Fibroblast of skin of back (primary cell): Measurements from ENCODE around the gene CCNL2.
"Not testable (repeated sequence)": the region's sequence is repeated elsewhere in the genome, so short reads cannot be mapped to it uniquely, and the experiment has no call there.

Experiments
- DNase-seq: peaks from one replicate; pipeline ENCODE4 v3.0.0-alpha.2; 2013

CCNL2 gene

DNA sequence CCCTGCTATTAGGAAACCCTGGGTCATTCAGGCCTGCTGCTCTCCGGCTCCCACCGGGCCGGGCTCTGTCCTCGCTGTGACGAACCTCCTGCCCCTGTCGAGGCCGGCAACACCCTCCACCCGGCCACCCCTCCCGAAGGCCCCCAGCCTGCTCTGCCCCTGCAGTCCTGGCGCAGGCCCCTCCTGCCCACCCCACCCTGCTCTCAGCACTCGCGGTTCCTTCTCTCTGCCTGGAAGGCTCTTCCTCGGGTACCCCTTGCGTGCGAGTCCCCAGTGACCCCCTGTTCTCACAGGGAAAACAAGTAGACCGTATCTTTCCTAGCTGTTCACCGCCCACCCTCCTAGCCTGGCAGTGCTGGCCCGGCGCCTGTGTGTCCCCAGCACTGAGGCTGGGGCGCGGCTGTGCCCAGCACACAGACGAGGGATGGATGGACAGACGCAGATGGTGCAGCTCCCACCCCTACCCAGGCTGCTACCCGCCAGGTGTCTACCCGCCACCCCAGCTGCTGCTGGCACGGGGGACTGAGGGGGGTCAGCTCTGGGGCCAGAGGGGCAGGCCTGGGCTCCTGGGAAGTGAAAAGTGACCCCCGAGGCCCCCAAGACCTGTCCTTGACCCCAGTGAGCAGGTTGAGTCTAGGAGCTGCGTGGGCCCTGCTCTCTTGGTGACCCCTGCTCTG is 33.3 kb upstream of the CCNL2 start:
- no peak for DNase-seq

DNA sequence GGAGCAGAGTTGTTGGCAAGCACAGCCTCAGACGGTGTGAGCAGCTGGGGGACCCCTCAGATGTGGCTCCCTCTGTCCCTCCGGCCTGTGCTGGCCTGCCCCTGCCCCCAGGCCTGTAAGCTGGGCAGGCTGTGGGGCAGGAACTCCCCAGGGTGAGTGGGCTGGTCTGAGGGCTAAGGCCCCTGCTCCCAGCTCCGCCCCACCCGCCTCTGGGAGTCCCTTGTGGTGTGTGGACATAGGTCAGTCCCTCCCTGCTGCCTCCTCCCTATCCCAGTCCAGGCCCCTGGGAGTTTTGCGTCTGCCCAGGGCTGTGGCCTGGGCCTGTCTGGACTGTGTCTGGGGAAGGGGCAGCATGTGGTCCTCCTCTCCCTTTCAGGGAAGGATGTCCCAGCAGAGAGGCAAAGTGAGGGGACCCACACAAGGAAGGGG is 32.7 kb upstream of the CCNL2 start:
- DNase-seq = no peak

DNA sequence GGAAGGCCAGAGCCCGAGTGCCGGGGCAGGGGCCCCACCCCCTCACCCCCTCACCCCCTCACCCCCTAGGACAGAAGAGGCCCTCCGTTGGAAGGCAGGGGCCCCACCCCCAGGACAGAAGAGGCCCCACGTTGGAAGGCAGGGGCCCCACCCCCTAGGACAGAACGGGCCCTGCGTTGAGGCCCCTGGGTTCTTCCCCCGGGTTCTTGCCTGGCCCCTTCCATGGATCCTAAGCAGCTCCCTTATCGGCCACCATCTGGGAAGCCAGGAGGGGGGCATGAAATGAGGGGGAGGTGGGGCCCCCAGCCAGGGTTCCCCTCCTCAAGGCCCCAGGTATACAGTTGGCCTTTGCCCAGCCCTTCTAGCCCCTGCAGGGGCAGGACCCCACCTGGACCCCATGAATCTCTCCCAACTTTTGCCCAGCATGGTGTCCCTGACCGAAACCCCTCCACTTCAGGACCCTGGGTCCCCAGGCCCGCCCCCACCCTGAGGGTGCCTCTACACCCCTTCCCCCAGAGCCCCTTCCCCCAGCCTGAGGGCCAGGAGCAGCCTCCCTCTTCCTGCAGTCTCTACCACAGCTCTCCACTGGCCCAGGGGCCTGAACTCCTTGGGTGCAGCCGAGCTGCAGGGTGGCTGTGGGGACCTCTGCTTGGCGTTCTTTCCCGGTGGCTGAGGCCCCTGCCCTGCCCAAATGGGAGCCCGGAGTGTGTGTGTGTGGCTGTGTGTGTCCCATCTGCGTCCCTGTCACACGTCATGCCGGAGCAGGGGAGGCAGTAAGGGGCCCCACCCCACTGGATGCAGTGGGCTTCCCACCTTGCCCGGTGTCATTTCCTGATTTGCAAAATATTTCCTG is 32.1 kb upstream of the CCNL2 start:
- no peak for DNase-seq

GRCh38 chr1:1430114-1430982 is 31.2 kb upstream of the CCNL2 start:
- DNase-seq = peak; percentile 24

DNA sequence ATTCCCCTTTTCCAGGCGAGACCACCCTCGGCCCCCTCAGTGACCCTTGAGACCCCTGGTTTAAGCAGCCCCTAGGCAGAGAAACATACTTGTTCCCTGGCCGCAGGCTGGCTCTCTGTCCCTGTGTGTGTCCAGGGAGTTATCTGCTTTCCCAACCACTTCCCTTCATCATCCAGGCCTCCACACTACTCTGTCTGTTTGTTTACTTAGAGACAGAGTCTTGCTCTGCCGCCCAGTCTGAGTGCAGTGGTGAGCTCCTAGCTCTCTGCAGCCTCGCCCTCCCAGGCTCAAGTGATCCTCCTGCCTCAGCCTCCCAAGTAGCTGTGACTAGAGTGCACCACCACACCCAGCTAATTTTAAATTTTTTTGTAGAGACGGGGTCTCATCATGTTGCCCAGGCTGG is 30.5 kb upstream of the CCNL2 start:
- peak; percentile 21 for DNase-seq

- not testable (repeated sequence) for DNase-seq
Observed at GRCh38 chr1:1428967-1429366, 29.8 kb upstream of the CCNL2 start.

GRCh38 chr1:1428174-1428573 is 29.0 kb upstream of the CCNL2 start:
- DNase-seq = no peak

GRCh38 chr1:1427820-1428148 is 28.6 kb upstream of the CCNL2 start:
- no peak for DNase-seq

DNA sequence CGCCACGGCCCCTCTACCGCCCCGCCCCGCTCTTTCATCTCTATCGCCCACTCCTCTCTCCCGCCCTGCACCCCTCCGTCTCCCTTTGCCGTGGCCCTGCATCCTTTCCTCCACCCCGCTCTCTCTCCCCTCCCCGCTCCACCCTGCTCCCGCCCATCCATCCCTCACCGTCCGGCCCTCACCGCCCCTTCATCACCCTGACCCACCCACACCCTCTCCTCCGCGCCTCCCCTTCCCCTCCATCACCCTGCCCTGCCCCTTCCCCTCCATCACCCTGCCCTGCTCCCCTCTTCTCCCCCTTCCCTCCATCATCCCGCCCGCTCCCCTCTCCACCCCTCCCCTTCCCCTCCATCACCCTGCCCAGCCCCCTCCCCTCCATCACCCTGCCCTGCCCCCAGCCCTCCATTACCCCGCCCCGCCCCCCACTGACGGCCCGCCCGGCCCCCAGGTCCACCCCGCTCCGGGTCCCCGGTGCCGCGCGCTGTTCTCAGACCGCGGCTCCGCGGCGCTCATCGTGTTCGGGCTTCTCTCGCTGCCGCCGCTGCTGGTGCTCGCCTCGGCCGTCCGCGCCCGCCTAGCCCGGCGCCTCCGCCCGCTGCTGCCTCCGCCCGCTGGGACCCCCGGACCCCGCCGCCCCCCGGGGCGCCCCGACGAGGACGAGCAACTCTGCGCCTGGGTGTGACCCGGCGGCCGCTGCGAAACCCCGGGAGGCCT is 28.1 kb upstream of the CCNL2 start:
- DNase-seq = peak; percentile 14

GRCh38 chr1:1426496-1427105 is 27.5 kb upstream of the CCNL2 start:
- no peak for DNase-seq

GRCh38 chr1:1425753-1426495 is 26.8 kb upstream of the CCNL2 start:
- DNase-seq = no peak

DNA sequence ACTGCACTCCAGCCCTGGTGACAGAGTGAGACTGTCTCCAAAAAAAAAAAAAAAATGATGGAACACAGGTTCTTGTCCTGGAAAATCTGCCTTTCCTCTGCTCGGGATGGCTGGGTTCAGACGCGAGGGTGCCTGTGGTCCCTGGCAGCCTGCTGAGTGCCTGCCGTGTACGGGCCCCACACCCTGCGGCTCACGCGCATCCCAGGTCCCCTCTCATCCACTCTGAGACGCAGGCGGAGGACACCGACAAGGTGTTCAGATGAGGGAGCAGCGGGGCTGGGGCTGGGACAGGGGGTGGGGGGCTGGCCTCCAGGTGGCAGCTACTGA is 26.3 kb upstream of the CCNL2 start:
- no peak for DNase-seq

- no peak for DNase-seq
Observed at GRCh38 chr1:1424707-1425106, 25.6 kb upstream of the CCNL2 start.

- DNase-seq = no peak
Observed at GRCh38 chr1:1423245-1423597, 24.1 kb upstream of the CCNL2 start.

DNA sequence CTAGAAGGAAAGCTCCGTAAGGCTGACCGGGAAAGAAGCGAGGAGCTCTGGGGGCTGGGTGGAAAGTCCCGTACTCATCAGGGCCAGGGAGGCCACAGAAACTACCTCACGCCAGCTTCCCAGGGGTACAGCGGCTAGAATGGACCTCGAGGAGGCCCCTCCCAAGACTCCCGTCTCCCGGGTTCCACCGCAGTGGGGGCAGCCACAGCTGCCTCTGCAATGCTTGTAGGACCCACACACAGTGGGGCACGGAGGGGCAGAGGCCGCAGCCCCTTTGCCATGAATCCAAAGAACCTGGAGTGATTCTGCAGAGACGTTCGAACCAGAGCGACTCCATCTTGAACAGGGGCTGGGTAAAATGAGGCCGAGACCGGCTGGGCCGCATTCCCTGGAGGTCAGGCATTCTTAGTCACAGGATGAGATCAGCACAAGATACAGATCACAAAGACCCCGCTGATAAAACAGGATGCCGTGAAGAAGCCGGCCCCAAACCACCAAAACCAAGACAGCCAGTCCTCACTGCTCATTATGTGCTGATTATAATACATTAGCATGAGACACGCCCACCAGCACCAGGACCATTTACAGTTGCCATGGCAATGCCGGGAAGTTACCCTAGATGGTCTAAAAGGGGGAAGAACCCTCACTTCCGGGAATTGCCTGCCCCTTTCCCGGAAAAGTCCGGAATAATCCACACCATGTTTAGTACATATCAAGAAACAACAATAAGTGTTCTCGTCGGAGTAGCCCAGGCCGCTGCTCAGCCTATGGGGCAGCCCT is 23.5 kb upstream of the CCNL2 start:
- DNase-seq = peak; percentile 58

DNA sequence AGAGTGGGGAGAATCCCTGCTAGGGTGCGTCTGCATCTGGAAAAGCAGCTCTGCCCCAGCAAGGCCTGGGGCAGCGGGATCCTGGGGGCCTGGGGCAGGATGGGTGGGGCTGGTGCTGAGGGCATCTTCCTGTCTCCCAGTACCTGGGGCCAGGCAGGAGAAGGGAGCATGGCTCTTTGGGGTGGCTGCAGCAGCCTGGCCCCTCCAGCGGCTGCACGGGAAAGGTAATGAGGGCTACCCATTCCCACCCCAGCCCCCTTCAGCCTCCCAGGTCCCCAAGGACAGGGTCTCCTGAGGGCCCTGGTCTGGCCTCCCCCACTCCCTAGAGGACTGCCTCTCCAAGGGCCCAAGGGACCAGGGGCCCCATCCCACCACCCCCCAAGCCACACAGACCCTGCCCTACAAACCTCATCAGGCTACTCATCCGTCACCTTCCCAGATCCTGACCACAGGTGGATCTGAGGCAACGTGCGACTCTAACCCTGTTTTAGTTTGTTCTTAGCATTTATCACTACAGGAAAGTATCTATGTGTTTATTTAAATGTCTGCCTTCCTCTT is 22.9 kb upstream of the CCNL2 start:
- no peak for DNase-seq

GRCh38 chr1:1421147-1421906 is 22.2 kb upstream of the CCNL2 start, which contains the start of gene ANKRD65:
Gene ANKRD65 (minus strand): TSS chr1:1421276. CDS start chr1:1421005, 271 bp downstream.
- DNase-seq = no peak

- DNase-seq = no peak
Observed at GRCh38 chr1:1420654-1421141, 21.6 kb upstream of the CCNL2 start.
